ENCODE results near the gene ADRB2.
"Not testable (repeated sequence)": the region's sequence is repeated elsewhere in the genome, so short reads cannot be mapped to it uniquely, and the experiment has no call there.

Gene ADRB2

GRCh38 chr5:148826053-148826738 lies at the start of gene ADRB2:
Gene ADRB2 (plus strand): TSS chr5:148826611. CDS start chr5:148826832, 221 bp downstream.
- peak; percentile 80 to 83 for DNase-seq (ENCODE audit: low read depth in 2 of 2)

- DNase-seq (ENCODE audit: low read depth in 2 of 2), result no peak
Observed at GRCh38 chr5:148776780-148777179, 49.6 kb upstream of the ADRB2 start.

- no peak for DNase-seq (ENCODE audit: low read depth in 2 of 2)
Observed at GRCh38 chr5:148778882-148779281, 47.5 kb upstream of the ADRB2 start.

- DNase-seq (ENCODE audit: low read depth in 2 of 2), result no peak
Observed at GRCh38 chr5:148780711-148781110, 45.7 kb upstream of the ADRB2 start.

GRCh38 chr5:148781766-148782165 lies 44.6 kb upstream of the ADRB2 start:
- no peak for DNase-seq (ENCODE audit: low read depth in 2 of 2)

- DNase-seq (ENCODE audit: low read depth in 2 of 2), result no peak
Observed at GRCh38 chr5:148785223-148785622, 41.2 kb upstream of the ADRB2 start.

- DNase-seq (ENCODE audit: low read depth in 2 of 2), result no peak
Observed at GRCh38 chr5:148786456-148786855, 40.0 kb upstream of the ADRB2 start.

- DNase-seq (ENCODE audit: low read depth in 2 of 2), result no peak
Observed at GRCh38 chr5:148788636-148789035, 37.8 kb upstream of the ADRB2 start.

- no peak for DNase-seq (ENCODE audit: low read depth in 2 of 2)
Observed at GRCh38 chr5:148790545-148791333, 35.7 kb upstream of the ADRB2 start.

GRCh38 chr5:148791334-148791667 lies 35.1 kb upstream of the ADRB2 start:
- peak; percentile 34 for DNase-seq (ENCODE audit: low read depth in 2 of 2)

GRCh38 chr5:148791696-148792095 lies 34.7 kb upstream of the ADRB2 start:
- DNase-seq (ENCODE audit: low read depth in 2 of 2), result no peak

- no peak for DNase-seq (ENCODE audit: low read depth in 2 of 2)
Observed at GRCh38 chr5:148792744-148793143, 33.7 kb upstream of the ADRB2 start.

- no peak for DNase-seq (ENCODE audit: low read depth in 2 of 2)
Observed at GRCh38 chr5:148793261-148793660, 33.1 kb upstream of the ADRB2 start.

GRCh38 chr5:148794275-148794674 lies 32.1 kb upstream of the ADRB2 start:
- no peak for DNase-seq (ENCODE audit: low read depth in 2 of 2)

- no peak for DNase-seq (ENCODE audit: low read depth in 2 of 2)
Observed at GRCh38 chr5:148794729-148795561, 31.5 kb upstream of the ADRB2 start.

GRCh38 chr5:148796936-148797335 lies 29.5 kb upstream of the ADRB2 start:
- DNase-seq (ENCODE audit: low read depth in 2 of 2), result no peak

GRCh38 chr5:148798786-148799185 lies 27.6 kb upstream of the ADRB2 start:
- no peak for DNase-seq (ENCODE audit: low read depth in 2 of 2)

- no peak for DNase-seq (ENCODE audit: low read depth in 2 of 2)
Observed at GRCh38 chr5:148799737-148800527, 26.5 kb upstream of the ADRB2 start.

GRCh38 chr5:148801682-148802276 lies 24.6 kb upstream of the ADRB2 start:
- DNase-seq (ENCODE audit: low read depth in 2 of 2), result no peak

- not testable (repeated sequence) for DNase-seq (ENCODE audit: low read depth in 2 of 2)
Observed at GRCh38 chr5:148803451-148803850, 23.0 kb upstream of the ADRB2 start.

- no peak for DNase-seq (ENCODE audit: low read depth in 2 of 2)
Observed at GRCh38 chr5:148804393-148804792, 22.0 kb upstream of the ADRB2 start.

Data from stimulated activated CD8-positive, alpha-beta memory T cell treated with anti-CD3 and anti-CD28 coated beads, Interleukin-2, amount 100 ng/mL, for 48 hours (primary cell).